ENCODE results near the gene B3GAT1.

B3GAT1 gene

GRCh38 chr11:134440851-134441250 lies 28.8 kb upstream of the B3GAT1 start:
- no peak for TF ChIP-seq CTCF (conservative IDR thresholded peaks at IDR 0.05)

GRCh38 chr11:134438542-134439537 lies 26.8 kb upstream of the B3GAT1 start:
- no peak for TF ChIP-seq CTCF (conservative IDR thresholded peaks at IDR 0.05)

More at GRCh38 chr11:134440851-134441250, 28.8 kb upstream of the B3GAT1 start:
- no peak overlapping the region for H3K27ac ChIP-seq

GRCh38 chr11:134437821-134438220 lies 25.8 kb upstream of the B3GAT1 start:
- no peak overlapping the region for H3K27ac ChIP-seq
- no peak for TF ChIP-seq CTCF (conservative IDR thresholded peaks at IDR 0.05)

More at GRCh38 chr11:134438542-134439537, 26.8 kb upstream of the B3GAT1 start:
- no peak overlapping the region for H3K27ac ChIP-seq

- no peak overlapping the region for H3K27ac ChIP-seq
- TF ChIP-seq CTCF (conservative IDR thresholded peaks at IDR 0.05), result no peak
Measured at GRCh38 chr11:134436781-134437180, 24.7 kb upstream of the B3GAT1 start.

- TF ChIP-seq CTCF (conservative IDR thresholded peaks at IDR 0.05), result no peak
- no peak overlapping the region for H3K27ac ChIP-seq
Measured at GRCh38 chr11:134433806-134434205, 21.8 kb upstream of the B3GAT1 start.

GRCh38 chr11:134433251-134433650 lies 21.2 kb upstream of the B3GAT1 start:
- no peak for TF ChIP-seq CTCF (conservative IDR thresholded peaks at IDR 0.05)
- H3K27ac ChIP-seq, result no peak overlapping the region

GRCh38 chr11:134432776-134433175 lies 20.7 kb upstream of the B3GAT1 start:
- no peak overlapping the region for H3K27ac ChIP-seq
- no peak for TF ChIP-seq CTCF (conservative IDR thresholded peaks at IDR 0.05)

All from VCaP (cell line).